Measurements from ENCODE around the gene MT1X. TPM values are rescaled to one million over a fixed set of nuclear protein-coding genes. Genes with fewer than 3 reads are reported as not detected.

The MT1X gene
- total RNA-seq, 1 experiment from 2014 or later: 328 TPM

DNA sequence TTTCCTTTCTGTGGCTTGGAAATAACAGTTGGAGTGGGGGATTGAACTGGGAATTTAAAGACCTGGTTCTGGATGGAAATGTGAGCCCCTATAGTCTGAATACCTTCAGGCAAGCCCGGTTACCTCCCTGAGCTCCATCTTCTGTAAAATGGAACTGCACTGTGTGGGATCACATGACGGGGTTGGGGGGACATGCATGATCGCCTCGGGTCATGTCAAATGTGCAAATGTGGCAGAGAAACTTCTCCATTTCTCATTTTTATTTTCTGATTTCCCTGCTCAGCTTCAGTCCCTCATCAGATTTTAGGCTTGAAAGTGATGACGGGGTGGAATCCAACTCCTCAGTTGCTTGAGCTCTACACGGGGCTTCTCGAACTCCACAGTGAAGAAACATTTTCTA is 29.1 kb upstream of the MT1X start:
- TF ChIP-seq GABPB1 (CRISPR knock-in tag; IDR thresholded peaks at IDR 0.05) (no peak), ZBTB21 (CRISPR knock-in tag; IDR thresholded peaks at IDR 0.05; ENCODE audit: borderline replicate concordance) (no peak), ELF4 (CRISPR knock-in tag; IDR thresholded peaks at IDR 0.05; ENCODE audit: low read depth) (no peak), ZNF138 (CRISPR knock-in tag; conservative IDR thresholded peaks at IDR 0.05) (no peak), TP53 (CRISPR knock-in tag; IDR thresholded peaks at IDR 0.05) (no peak), SMAD3 (CRISPR knock-in tag; IDR thresholded peaks at IDR 0.05; ENCODE audit: borderline replicate concordance) (no peak)
- TF ChIP-seq, protein P1, sequence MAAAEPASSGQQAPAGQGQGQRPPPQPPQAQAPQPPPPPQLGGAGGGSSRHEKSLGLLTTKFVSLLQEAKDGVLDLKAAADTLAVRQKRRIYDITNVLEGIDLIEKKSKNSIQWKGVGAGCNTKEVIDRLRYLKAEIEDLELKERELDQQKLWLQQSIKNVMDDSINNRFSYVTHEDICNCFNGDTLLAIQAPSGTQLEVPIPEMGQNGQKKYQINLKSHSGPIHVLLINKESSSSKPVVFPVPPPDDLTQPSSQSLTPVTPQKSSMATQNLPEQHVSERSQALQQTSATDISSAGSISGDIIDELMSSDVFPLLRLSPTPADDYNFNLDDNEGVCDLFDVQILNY (CRISPR knock-in tag; IDR thresholded peaks at IDR 0.05): no peak
- TF ChIP-seq, protein P2, sequence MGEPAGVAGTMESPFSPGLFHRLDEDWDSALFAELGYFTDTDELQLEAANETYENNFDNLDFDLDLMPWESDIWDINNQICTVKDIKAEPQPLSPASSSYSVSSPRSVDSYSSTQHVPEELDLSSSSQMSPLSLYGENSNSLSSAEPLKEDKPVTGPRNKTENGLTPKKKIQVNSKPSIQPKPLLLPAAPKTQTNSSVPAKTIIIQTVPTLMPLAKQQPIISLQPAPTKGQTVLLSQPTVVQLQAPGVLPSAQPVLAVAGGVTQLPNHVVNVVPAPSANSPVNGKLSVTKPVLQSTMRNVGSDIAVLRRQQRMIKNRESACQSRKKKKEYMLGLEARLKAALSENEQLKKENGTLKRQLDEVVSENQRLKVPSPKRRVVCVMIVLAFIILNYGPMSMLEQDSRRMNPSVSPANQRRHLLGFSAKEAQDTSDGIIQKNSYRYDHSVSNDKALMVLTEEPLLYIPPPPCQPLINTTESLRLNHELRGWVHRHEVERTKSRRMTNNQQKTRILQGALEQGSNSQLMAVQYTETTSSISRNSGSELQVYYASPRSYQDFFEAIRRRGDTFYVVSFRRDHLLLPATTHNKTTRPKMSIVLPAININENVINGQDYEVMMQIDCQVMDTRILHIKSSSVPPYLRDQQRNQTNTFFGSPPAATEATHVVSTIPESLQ (CRISPR knock-in tag; IDR thresholded peaks at IDR 0.05): no peak
- POLR2A ChIA-PET: interaction anchor here (0.6 to 1.3 kb wide), 3 partner anchors 27 to 50 kb away, joined by 3 read pairs; partner anchors contain the start of genes MT1E and MT2A
- H3K4me3 Mint-ChIP-seq: no peak overlapping the region
- H3K9me3 Mint-ChIP-seq: no peaks in the 10 kb centered on the region
- peaks cover 8% of the 10 kb centered on the region for H3K4me1 Mint-ChIP-seq
- H3K36me3 Mint-ChIP-seq: no peaks in the 10 kb centered on the region
- H3K27ac Mint-ChIP-seq: no peak overlapping the region
- ATAC-seq (no peak), DNase-seq (ENCODE audit: low spot score) (no peak)
- CTCF ChIA-PET: interaction anchor here (0.6 to 1.6 kb wide), 8 partner anchors 9 to 49 kb away, joined by 3 to 5 read pairs (median 3); partner anchors contain the start of genes MT1G and MT1H
- peaks cover 85% of the 10 kb centered on the region for H3K27me3 Mint-ChIP-seq (ENCODE audit: low read depth)

GRCh38 chr16:56657555-56658326 is 24.5 kb upstream of the MT1X start, which contains the start of gene MT1F:
Gene MT1F, plus strand, starts transcription at chr16:56657959. Its CDS starts 100 bp downstream, at chr16:56658059.
- Mint-ChIP-seq H3K36me3 (0 out of 2 replicates have a peak, but pooled peaks cover 5% of the 10 kb centered on the region), H3K9me3 (no peaks in the 10 kb centered on the region), H3K4me1 (peaks cover 26% of the 10 kb centered on the region), H3K27me3 (ENCODE audit: low read depth) (peaks cover 85% of the 10 kb centered on the region), H3K27ac (peak within 1 kb of the TSS; percentile 74; the same call in 1 of the 2 replicates), H3K4me3 (peak within 1 kb of the TSS; percentile 95)
- peak; percentile 92 for DNase-seq (ENCODE audit: low spot score)
- ATAC-seq: peak; percentile 88
- CTCF ChIA-PET: interaction anchor here (0.6 to 1.5 kb wide), 9 partner anchors 8 to 329 kb away, joined by 3 to 24 read pairs (median 4); no protein-coding TSS in a partner anchor
- POLR2A ChIA-PET: interaction anchor here (0.6 to 1.9 kb wide), 12 partner anchors 11 to 503 kb away, joined by 3 to 24 read pairs (median 4); partner anchors contain the start of genes MT1E, MT1H, MT1X and MT2A
- TF ChIP-seq E2F1 (CRISPR knock-in tag; IDR thresholded peaks at IDR 0.05): no peak
- TF ChIP-seq RELA (CRISPR knock-in tag; IDR thresholded peaks at IDR 0.05; ENCODE audit: borderline replicate concordance): no peak
- TF ChIP-seq, protein P3, sequence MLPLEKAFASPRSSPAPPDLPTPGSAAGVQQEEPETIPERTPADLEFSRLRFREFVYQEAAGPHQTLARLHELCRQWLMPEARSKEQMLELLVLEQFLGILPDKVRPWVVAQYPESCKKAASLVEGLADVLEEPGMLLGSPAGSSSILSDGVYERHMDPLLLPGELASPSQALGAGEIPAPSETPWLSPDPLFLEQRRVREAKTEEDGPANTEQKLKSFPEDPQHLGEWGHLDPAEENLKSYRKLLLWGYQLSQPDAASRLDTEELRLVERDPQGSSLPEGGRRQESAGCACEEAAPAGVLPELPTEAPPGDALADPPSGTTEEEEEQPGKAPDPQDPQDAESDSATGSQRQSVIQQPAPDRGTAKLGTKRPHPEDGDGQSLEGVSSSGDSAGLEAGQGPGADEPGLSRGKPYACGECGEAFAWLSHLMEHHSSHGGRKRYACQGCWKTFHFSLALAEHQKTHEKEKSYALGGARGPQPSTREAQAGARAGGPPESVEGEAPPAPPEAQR (CRISPR knock-in tag; IDR thresholded peaks at IDR 0.05): no peak
- TF ChIP-seq, protein P4, sequence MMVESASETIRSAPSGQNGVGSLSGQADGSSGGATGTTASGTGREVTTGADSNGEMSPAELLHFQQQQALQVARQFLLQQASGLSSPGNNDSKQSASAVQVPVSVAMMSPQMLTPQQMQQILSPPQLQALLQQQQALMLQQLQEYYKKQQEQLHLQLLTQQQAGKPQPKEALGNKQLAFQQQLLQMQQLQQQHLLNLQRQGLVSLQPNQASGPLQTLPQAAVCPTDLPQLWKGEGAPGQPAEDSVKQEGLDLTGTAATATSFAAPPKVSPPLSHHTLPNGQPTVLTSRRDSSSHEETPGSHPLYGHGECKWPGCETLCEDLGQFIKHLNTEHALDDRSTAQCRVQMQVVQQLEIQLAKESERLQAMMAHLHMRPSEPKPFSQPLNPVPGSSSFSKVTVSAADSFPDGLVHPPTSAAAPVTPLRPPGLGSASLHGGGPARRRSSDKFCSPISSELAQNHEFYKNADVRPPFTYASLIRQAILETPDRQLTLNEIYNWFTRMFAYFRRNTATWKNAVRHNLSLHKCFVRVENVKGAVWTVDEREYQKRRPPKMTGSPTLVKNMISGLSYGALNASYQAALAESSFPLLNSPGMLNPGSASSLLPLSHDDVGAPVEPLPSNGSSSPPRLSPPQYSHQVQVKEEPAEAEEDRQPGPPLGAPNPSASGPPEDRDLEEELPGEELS (CRISPR knock-in tag; IDR thresholded peaks at IDR 0.05): peak; percentile 18; the same call in 1 of the 2 replicates
- no peak for TF ChIP-seq CTCF (IDR thresholded peaks at IDR 0.05)
- TF ChIP-seq NFYB (CRISPR knock-in tag; conservative IDR thresholded peaks at IDR 0.05; ENCODE audit: low read depth): no peak
- TF ChIP-seq NR2C2 (CRISPR knock-in tag; IDR thresholded peaks at IDR 0.05): no peak
- TF ChIP-seq, protein P5, sequence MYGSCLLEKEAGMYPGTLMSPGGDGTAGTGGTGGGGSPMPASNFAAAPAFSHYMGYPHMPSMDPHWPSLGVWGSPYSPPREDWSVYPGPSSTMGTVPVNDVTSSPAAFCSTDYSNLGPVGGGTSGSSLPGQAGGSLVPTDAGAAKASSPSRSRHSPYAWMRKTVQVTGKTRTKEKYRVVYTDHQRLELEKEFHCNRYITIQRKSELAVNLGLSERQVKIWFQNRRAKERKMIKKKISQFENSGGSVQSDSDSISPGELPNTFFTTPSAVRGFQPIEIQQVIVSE (CRISPR knock-in tag; IDR thresholded peaks at IDR 0.05; ENCODE audit: borderline replicate concordance): no peak
- no peak for TF ChIP-seq ZNF396 (CRISPR knock-in tag; IDR thresholded peaks at IDR 0.05; ENCODE audit: borderline replicate concordance)
- no peak for TF ChIP-seq USF1 (CRISPR knock-in tag; IDR thresholded peaks at IDR 0.05)
- TF ChIP-seq NR3C1 (CRISPR knock-in tag; conservative IDR thresholded peaks at IDR 0.05; ENCODE audit: low read depth): no peak
- no peak for TF ChIP-seq ZNF232 (CRISPR knock-in tag; IDR thresholded peaks at IDR 0.05)
- TF ChIP-seq FOXJ3 (CRISPR knock-in tag; IDR thresholded peaks at IDR 0.05; ENCODE audit: borderline replicate concordance): no peak
